UCSD-AML1 (cell line): ENCODE measurements around the gene CAPN9.
"Not testable (repeated sequence)": the region's sequence is repeated elsewhere in the genome, so short reads cannot be mapped to it uniquely, and the experiment has no call there.

Source experiments
- DNase-seq: peaks from one replicate; lab custom pipeline; 2025; ENCODE audit not compliant: unreplicated experiment; lab: John Stamatoyannopoulos, UW

Gene CAPN9

GRCh38 chr1:230709619-230710542, 37.3 kb upstream of the CAPN9 start:
- no peak for DNase-seq

- no peak for DNase-seq
These were observed 36.7 kb upstream of the CAPN9 start for GRCh38 chr1:230710543-230710904.

- DNase-seq: no peak
These were observed 35.9 kb upstream of the CAPN9 start for GRCh38 chr1:230711245-230711644.

GRCh38 chr1:230712470-230712942, 34.7 kb upstream of the CAPN9 start:
- DNase-seq: no peak

GRCh38 chr1:230713138-230713537, 34.0 kb upstream of the CAPN9 start:
- DNase-seq: no peak

- DNase-seq: no peak
These were observed 33.7 kb upstream of the CAPN9 start for GRCh38 chr1:230713547-230713914.

GRCh38 chr1:230713915-230714764, 33.0 kb upstream of the CAPN9 start, which contains the start of gene AGT:
AGT (minus strand) TSS chr1:230714122; CDS start chr1:230710823, 3,299 bp downstream.
- peak; percentile 43 for DNase-seq

GRCh38 chr1:230715510-230715909, 31.7 kb upstream of the CAPN9 start:
- DNase-seq: no peak

GRCh38 chr1:230716453-230716852, 30.7 kb upstream of the CAPN9 start:
- DNase-seq: not testable (repeated sequence)

GRCh38 chr1:230717251-230717650, 29.9 kb upstream of the CAPN9 start:
- no peak for DNase-seq

- not testable (repeated sequence) for DNase-seq
These were observed 25.2 kb upstream of the CAPN9 start for GRCh38 chr1:230721849-230722522.

GRCh38 chr1:230725256-230726012, 21.8 kb upstream of the CAPN9 start:
- DNase-seq: no peak

GRCh38 chr1:230728710-230729392, 18.3 kb upstream of the CAPN9 start:
- no peak for DNase-seq

GRCh38 chr1:230730977-230731376, 16.2 kb upstream of the CAPN9 start:
- no peak for DNase-seq

GRCh38 chr1:230735447-230735846, 11.7 kb upstream of the CAPN9 start:
- DNase-seq: no peak

GRCh38 chr1:230737622-230738262, 9.4 kb upstream of the CAPN9 start:
- DNase-seq: no peak

- no peak for DNase-seq
These were observed 7.5 kb upstream of the CAPN9 start for GRCh38 chr1:230739564-230740290.

- no peak for DNase-seq
These were observed 3.3 kb upstream of the CAPN9 start for GRCh38 chr1:230743899-230744298.

- no peak for DNase-seq
These were observed 2.8 kb upstream of the CAPN9 start for GRCh38 chr1:230744382-230744781.
